Neural crest cell (in vitro differentiated cells): ENCODE results near the gene TJP3. TPM values are rescaled to one million over a fixed set of nuclear protein-coding genes. Genes with fewer than 3 reads are reported as not detected.

Experiments
- DNase-seq: peaks from one replicate; pipeline ENCODE4 v3.0.0; 2021; ENCODE audit warnings: low read depth, mixed read lengths, low spot score
- H3K27ac Mint-ChIP-seq: one replicate; pipeline ENCODE4 v1.8.0; 2021; ENCODE audit warnings: mild to moderate bottlenecking, mixed read lengths; ENCODE audit not compliant: unreplicated experiment
- H3K27me3 Mint-ChIP-seq: 2 replicates; pipeline ENCODE4 v1.8.0; 2021; ENCODE audit warnings: low read depth, mild to moderate bottlenecking, mixed read lengths
- H3K36me3 Mint-ChIP-seq: 2 replicates; pipeline ENCODE4 v1.8.0; 2021; ENCODE audit warnings: low read depth, mild to moderate bottlenecking, mixed read lengths
- H3K4me1 Mint-ChIP-seq: 2 replicates; pipeline ENCODE4 v1.8.0; 2021; ENCODE audit warnings: mixed read lengths
- H3K4me3 Mint-ChIP-seq: one replicate; pipeline ENCODE4 v1.8.0; 2021; ENCODE audit warnings: mild to moderate bottlenecking, mixed read lengths
- H3K9me3 Mint-ChIP-seq: 2 replicates; pipeline ENCODE4 v1.8.0; 2021; ENCODE audit warnings: mixed read lengths
- total RNA-seq: library from RNA; stranded (reverse); gene quantifications from 2 replicates; pipeline ENCODE4 v1.2.1, GENCODE V29; 2021
- TF ChIP-seq, protein P1 (sequence below): fragments of 200-600 bp; sonication (generic); conservative IDR thresholded peaks from 2 replicates; pipeline ENCODE4 v1.5.0; 2021; ENCODE audit warnings: antibody characterized with exemption, mild to moderate bottlenecking

The TJP3 gene
- total RNA-seq, 1 donor from 2014 or later, result not detected

DNA sequence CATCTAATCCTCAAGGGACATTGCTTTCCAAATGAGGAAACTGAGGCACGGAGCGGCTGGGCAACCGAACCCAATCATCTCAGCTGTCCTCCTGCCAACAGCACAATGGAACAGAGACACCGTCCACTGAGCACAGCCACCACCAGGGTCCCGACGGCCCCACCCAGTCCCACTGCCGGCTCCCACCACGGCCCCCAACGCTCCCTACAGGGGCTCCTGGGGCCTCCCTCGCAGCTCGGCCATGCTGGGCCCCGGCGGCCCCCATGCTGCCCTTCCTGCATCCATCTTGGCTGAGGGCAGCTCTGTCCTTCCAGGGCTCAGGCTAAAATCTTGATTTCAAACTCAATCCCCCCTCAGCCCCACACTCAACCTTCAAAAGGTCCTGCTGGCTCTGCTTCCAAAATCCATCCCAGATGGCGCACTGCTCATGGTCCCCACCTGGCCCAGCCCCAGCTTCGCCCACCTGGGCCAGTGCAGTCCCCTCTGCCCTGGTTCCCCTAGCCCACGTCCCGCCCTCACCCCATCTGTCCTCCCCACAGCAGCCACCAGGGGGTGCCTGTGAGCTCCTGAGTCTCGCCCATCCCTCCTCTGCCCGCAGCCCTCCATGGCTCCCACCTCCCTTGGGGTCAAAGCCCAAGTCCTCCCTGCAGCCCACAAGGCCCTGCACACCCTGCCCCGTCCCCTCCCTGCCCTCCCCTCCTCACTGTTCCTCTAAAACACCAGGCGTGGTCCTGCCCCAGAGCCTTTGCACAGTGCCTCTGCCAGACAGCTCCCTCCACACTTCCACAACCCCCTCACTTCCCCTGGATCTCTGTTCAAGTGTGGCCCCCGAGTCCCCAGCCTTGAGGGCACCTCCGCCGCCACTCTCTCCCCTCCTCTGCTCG, 15.8 kb upstream of the TJP3 start:
- peak; percentile 52 for DNase-seq
- Mint-ChIP-seq H3K27ac (peak overlapping the region; percentile 50), H3K27me3 (no peaks in the 10 kb centered on the region), H3K9me3 (no peaks in the 10 kb centered on the region), H3K4me1 (peaks cover under 1% of the 10 kb centered on the region), H3K4me3 (no peak overlapping the region), H3K36me3 (peaks cover 5% of the 10 kb centered on the region)
- TF ChIP-seq, protein P1, sequence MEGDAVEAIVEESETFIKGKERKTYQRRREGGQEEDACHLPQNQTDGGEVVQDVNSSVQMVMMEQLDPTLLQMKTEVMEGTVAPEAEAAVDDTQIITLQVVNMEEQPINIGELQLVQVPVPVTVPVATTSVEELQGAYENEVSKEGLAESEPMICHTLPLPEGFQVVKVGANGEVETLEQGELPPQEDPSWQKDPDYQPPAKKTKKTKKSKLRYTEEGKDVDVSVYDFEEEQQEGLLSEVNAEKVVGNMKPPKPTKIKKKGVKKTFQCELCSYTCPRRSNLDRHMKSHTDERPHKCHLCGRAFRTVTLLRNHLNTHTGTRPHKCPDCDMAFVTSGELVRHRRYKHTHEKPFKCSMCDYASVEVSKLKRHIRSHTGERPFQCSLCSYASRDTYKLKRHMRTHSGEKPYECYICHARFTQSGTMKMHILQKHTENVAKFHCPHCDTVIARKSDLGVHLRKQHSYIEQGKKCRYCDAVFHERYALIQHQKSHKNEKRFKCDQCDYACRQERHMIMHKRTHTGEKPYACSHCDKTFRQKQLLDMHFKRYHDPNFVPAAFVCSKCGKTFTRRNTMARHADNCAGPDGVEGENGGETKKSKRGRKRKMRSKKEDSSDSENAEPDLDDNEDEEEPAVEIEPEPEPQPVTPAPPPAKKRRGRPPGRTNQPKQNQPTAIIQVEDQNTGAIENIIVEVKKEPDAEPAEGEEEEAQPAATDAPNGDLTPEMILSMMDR, result peak; percentile 60

DNA sequence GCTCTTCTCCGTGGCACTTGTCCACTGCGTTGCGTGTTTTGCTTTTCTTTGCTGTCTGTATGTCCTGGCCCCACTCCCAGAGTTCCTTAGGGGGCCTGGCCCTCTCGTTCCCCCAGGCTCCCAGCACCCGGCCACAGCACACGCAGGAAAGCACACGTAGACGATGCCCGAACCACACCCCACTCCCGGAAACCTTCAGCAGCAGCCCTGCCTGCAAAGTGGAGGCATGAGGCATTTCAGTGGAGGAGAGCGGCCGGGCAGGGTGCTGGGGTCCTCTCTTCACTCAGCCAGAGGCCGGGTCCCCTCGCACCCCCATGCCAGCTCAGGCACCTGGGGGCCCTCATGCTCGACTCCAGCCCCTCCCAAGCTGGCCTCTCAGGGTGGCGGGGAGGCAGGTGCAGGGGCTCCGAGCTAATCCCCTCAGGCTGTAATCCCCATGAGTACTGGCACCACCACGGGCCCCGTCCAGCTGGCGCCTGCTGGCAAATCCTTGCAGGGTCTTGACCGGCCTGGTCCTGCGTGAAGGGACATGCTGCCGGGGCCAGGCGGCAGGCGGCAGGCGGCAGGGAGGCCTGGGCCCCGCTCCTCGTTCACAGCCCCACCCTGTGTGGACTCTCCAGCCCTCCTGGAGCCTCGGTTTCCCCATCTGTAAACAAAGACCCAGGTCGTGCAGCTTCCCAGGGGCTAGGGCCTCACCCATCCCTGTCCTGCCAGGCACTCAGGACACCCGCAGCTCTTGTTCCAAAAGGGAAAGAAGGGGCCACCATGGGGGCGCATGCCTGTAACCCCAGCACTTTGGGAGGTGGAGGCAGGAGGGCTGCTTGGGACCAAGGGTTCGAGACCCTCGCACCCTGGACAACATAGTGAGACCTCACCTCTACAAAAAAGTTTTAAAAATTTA, 14.9 kb upstream of the TJP3 start:
- no peak for DNase-seq
- Mint-ChIP-seq H3K27ac (peak overlapping the region; percentile 50), H3K27me3 (no peaks in the 10 kb centered on the region), H3K4me1 (peaks cover 2% of the 10 kb centered on the region), H3K9me3 (no peaks in the 10 kb centered on the region), H3K4me3 (no peak overlapping the region), H3K36me3 (peaks cover 5% of the 10 kb centered on the region)
- TF ChIP-seq, protein P1, result no peak

DNA sequence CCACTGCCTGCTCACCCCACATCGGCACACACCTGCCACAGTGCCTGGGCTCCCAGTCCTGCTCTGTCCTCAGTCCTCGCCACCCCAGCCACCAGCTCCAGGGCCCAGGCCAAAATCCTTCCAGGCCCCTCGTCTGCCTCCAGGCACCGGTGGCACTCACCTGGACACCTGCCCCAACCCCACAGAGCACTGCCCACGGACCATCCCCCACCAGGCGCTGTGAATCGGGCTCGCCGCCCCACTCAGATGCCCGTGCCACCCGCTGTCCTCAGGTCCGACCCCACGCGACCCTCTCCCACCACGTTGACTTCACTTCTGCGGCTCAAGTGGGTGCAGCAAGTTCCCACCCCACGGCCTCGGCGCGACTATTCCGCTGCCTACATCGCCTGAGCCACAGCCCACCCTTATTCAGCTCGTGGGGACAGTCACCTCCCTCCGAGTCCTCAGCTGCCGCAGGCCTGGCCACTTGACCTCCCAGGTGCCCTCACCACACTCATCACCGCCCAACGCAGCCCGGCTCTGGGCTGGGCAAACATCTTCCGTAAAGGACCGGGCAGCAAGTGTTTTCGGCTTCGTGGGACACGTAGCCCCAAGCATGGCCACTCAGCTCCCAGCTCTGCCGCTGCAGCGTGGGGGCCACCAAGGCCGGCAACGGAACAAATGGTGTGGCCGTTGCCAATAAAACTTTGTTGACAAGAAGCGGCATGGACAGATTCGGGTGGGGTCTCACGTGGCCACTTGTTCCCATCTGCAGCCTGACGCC, 13.6 kb upstream of the TJP3 start:
- H3K4me1 Mint-ChIP-seq, result peaks cover 8% of the 10 kb centered on the region
- H3K36me3 Mint-ChIP-seq, result peaks cover 5% of the 10 kb centered on the region
- no peak overlapping the region for H3K27ac Mint-ChIP-seq
- no peaks in the 10 kb centered on the region for H3K9me3 Mint-ChIP-seq
- TF ChIP-seq, protein P1, result no peak
- H3K4me3 Mint-ChIP-seq, result peak overlapping the region; percentile 23
- no peak for DNase-seq
- H3K27me3 Mint-ChIP-seq, result no peaks in the 10 kb centered on the region

DNA sequence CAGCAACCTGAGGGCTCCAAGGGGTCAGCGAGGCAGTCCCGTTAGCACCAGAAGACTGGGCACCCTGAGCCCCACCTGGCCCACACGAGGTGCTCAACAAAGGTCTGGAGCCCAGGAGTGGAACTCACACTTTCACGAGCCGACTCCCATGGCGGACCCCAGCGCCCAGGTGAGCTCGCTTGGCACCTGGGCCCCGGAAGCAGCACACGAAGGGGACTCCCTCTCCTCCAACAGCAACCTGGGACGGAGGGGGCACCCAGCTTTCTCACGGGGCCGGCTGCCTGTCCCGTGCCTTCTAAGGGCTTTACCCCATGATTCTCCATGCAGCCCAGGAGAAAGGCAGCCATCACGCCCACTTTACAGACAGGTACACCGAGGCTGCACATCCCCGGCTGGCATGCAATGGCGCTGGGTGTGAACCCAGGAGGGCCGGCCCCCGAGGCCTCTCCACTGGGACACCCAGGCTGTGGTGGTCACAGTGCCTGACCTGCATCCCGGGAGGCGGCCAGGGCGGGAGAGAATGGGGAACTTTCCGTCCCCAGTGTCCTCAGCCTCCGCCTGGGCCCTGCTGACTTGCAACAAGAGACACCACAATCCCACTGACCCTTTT, 13.0 kb upstream of the TJP3 start:
- no peak for DNase-seq
- Mint-ChIP-seq H3K27me3 (no peaks in the 10 kb centered on the region), H3K27ac (no peak overlapping the region), H3K9me3 (no peaks in the 10 kb centered on the region), H3K36me3 (peaks cover 5% of the 10 kb centered on the region), H3K4me1 (peaks cover 8% of the 10 kb centered on the region), H3K4me3 (no peak overlapping the region)
- TF ChIP-seq, protein P1, result no peak
